Body of pancreas (tissue), 4 donors: Measurements from ENCODE around the gene ABCA1. TPM values are rescaled to one million over a fixed set of nuclear protein-coding genes. Genes with fewer than 3 reads are reported as not detected.
A peak's percentile ranks its signal among the peaks of the same experiment; 100 is the strongest.

ENCODE experiments used
- ATAC-seq: fragments of 150-250 bp; one replicate; pipeline ENCODE4 v1.9.1; 2016
- DNase-seq, 4 donors: peaks; one replicate each; pipeline ENCODE4 v3.0.0-alpha.2; 2019
- H3K27ac ChIP-seq, 4 donors: fragments of 200-600 bp; sonication (generic); 1 replicate in 3 of 4; 2 replicates in 1 of 4; pipeline versions ENCODE4 v1.5.1 to v1.6.1; 2016 to 2019; ENCODE audit warnings: mild to moderate bottlenecking in 1 of 4, mixed read lengths in 1 of 4, moderate library complexity in 1 of 4
- H3K27me3 ChIP-seq, 2 donors: fragments of 200-600 bp; sonication (generic); one replicate each; pipeline ENCODE4 v1.6.0; 2016; ENCODE audit warnings: mild to moderate bottlenecking in 1 of 2
- H3K36me3 ChIP-seq, 2 donors: fragments of 200-600 bp; sonication (generic); replicated peaks in 1 of 2; 2 replicates each; pipeline ENCODE4 v1.5.1; 2016; ENCODE audit warnings: low read depth in 2 of 2; ENCODE audit not compliant: insufficient read depth in 1 of 2
- H3K4me1 ChIP-seq: fragments of 200-600 bp; sonication (generic); one replicate; pipeline ENCODE4 v1.6.0; 2016
- H3K4me3 ChIP-seq, 2 donors: fragments of 200-600 bp; sonication (generic); 1 replicate in 1 of 2; 2 replicates in 1 of 2; pipeline ENCODE4 v1.5.1; 2016 to 2019
- H3K9me3 ChIP-seq, 3 donors: fragments of 200-600 bp; sonication (generic); 1 replicate in 2 of 3; 2 replicates in 1 of 3; pipeline ENCODE4 v1.5.1; 2016
- POLR2A ChIP-seq, 3 donors: fragments of 450-650 bp; IDR thresholded peaks; one replicate each; pipeline ENCODE4 v1.6.1; 2016; ENCODE audit warnings: antibody characterized with exemption in 3 of 3, mild to moderate bottlenecking in 2 of 3
- WGBS, 2 donors: methylation state at CpG; one replicate each; pipeline ENCODE4 v1.1.5; 2017; 5-methylcytosine and 5-hydroxymethylcytosine counted together
- intact Hi-C: fragments of 100-400 bp; cut with DNase I; formaldehyde crosslinking; loops from one replicate; pipeline ENCODE4 v1.15.1; 2023
- total RNA-seq, 2 donors: library from RNA; depleted of rRNA; stranded (reverse); fragments of >200 nt; gene quantifications; one replicate each; pipeline ENCODE4 v1.1.0, GENCODE V29; 2016
- TF ChIP-seq, protein P1 (sequence below), 7 experiments: fragments of 450-650 bp in 4 of 7; fragments of 200-600 bp in 3 of 7; sonication (generic) in 3 of 7; IDR thresholded peaks; one replicate each; pipeline ENCODE4 v1.5.1; 2016 to 2019; ENCODE audit warnings: antibody characterized with exemption in 7 of 7

ABCA1 gene
- total RNA-seq, 2 donors from 2014 or later, result 18.1 to 18.9 TPM

DNA sequence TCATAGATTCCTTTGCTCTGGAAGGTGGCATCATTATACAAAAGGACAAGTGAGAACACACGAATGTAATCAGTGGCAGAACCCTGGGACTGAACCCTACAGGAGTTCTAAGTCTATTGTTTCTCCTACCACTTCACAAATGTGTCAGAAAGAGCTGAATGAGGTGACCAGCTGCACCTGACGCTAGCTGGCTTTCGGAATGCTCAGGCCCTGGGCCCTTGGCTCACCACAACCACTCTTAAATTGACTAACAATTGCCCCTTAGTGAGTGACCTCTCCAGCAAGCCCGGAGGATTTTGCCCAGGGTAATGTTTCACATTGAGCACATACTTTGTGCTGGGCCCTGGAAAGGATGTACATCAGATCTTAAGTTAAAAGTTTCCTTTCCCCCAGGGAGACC is 41.2 kb upstream of the ABCA1 start:
- H3K27me3 ChIP-seq, result no peaks in the 10 kb centered on the region
- no peak overlapping the region for H3K4me3 ChIP-seq
- 48 to 68% methylated on average over 4 of the region's 4 CpGs for WGBS, 2 donors
- H3K27ac ChIP-seq, result peak overlapping the region in 3 of 4 donors; percentile 77 to 90 (median 88)
- ATAC-seq (no peak), DNase-seq (no peak)
- intact Hi-C loops, result loop anchor here (5.0 kb wide), 1 partner anchor 37 kb away; no protein-coding TSS in a partner anchor
- H3K36me3 ChIP-seq, result no peaks in the 10 kb centered on the region
- H3K9me3 ChIP-seq, result no peaks in the 10 kb centered on the region
- TF ChIP-seq POLR2A (IDR thresholded peaks at IDR 0.05), result no peak
- TF ChIP-seq, protein P1, sequence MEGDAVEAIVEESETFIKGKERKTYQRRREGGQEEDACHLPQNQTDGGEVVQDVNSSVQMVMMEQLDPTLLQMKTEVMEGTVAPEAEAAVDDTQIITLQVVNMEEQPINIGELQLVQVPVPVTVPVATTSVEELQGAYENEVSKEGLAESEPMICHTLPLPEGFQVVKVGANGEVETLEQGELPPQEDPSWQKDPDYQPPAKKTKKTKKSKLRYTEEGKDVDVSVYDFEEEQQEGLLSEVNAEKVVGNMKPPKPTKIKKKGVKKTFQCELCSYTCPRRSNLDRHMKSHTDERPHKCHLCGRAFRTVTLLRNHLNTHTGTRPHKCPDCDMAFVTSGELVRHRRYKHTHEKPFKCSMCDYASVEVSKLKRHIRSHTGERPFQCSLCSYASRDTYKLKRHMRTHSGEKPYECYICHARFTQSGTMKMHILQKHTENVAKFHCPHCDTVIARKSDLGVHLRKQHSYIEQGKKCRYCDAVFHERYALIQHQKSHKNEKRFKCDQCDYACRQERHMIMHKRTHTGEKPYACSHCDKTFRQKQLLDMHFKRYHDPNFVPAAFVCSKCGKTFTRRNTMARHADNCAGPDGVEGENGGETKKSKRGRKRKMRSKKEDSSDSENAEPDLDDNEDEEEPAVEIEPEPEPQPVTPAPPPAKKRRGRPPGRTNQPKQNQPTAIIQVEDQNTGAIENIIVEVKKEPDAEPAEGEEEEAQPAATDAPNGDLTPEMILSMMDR (IDR thresholded peaks at IDR 0.05), result no peak
- H3K4me1 ChIP-seq, result peaks cover 13% of the 10 kb centered on the region

DNA sequence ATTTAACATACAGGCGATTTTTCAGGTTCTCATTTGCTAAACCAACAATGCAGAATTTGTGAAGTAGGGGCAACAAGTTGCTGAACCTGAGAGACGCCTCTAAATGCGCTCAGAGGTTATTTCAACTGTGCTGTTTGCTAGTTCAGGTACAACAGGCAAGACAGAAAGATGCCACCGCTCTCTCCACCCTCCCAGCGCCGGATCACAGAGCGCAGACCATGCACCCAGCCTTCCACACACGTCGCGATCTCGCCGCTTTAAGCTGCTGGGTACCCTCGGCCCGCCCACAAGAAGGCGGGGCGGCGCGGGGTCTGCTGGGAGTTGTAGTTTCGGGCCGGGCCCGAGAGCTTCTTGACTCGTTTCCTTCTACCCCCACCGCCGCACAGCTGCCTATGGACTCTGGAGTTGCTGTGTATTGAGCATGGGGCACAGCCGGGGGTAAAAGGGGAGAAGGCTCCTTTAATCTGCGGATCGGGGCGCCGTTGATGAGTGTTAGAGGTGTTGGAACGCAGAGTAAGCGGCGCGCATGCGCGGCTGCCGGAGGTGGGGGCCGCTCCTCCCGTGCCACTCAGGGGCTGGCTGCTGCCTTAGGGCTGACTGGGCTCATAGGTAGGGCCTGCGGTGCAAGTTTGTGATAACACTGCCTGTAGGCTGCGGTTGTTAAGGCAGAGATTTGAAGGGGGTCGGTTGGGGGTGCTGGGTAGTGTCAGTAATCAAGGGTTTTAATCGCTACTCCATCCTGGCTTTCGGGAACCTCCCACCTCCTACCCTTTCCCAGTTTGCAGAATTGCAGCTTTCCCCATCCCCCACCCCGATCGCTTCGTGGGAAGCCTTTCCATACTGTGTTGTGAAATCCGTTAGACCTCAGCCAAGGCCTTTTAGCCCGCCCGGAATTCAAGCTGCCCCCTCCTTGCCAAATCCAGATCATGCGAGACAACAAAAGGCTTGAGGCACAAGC is 40.3 kb upstream of the ABCA1 start:
- no peaks in the 10 kb centered on the region for H3K27me3 ChIP-seq
- H3K9me3 ChIP-seq, result no peaks in the 10 kb centered on the region
- H3K4me3 ChIP-seq, result peak overlapping the region; percentile 45 to 80
- H3K4me1 ChIP-seq, result peaks cover 13% of the 10 kb centered on the region
- peak overlapping the region; percentile 77 to 90 (median 84) for H3K27ac ChIP-seq
- H3K36me3 ChIP-seq, result no peaks in the 10 kb centered on the region
- ATAC-seq, result peak; percentile 92
- TF ChIP-seq POLR2A (IDR thresholded peaks at IDR 0.05), result peak in 2 of 3 donors; percentile 19 to 51
- TF ChIP-seq, protein P1 (IDR thresholded peaks at IDR 0.05), result no peak
- DNase-seq, result peak; percentile 88 to 91 (median 88)
- WGBS, 2 donors, result 1 to 3% methylated on average over 18 to 49 of the region's 50 CpGs
- intact Hi-C loops, result loop anchor here (5.0 kb wide), 1 partner anchor 36 kb away; no protein-coding TSS in a partner anchor

DNA sequence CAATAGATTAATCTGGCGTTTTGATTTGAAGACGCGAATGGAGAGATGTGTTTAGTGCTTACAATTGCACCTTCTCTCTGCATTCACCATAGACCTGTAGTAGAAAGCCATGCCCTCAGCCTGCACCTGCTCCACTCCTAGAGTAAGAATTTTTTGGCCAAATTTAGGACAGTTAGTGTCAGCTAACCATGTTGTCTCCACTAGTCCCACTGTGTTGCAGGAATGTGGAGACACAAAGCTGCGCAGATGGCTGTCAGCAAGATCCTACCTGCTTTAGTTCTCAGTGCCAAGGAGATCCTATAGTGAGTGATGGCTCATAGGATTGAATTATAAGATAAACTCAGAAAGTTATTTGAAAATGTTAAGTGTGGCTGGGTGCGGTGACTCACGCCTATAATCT is 35.1 kb upstream of the ABCA1 start:
- DNase-seq (no peak), ATAC-seq (no peak)
- intact Hi-C loops, result no loop called here
- Histone ChIP-seq H3K36me3 (no peaks in the 10 kb centered on the region), H3K4me1 (peaks cover 4% of the 10 kb centered on the region), H3K4me3 (no peak overlapping the region), H3K9me3 (no peaks in the 10 kb centered on the region), H3K27ac (no peak overlapping the region), H3K27me3 (no peaks in the 10 kb centered on the region)
- 86 to 87% methylated on average over 6 of the region's 6 CpGs for WGBS, 2 donors
- no peak for TF ChIP-seq POLR2A (IDR thresholded peaks at IDR 0.05)
- TF ChIP-seq, protein P1 (IDR thresholded peaks at IDR 0.05), result no peak

DNA sequence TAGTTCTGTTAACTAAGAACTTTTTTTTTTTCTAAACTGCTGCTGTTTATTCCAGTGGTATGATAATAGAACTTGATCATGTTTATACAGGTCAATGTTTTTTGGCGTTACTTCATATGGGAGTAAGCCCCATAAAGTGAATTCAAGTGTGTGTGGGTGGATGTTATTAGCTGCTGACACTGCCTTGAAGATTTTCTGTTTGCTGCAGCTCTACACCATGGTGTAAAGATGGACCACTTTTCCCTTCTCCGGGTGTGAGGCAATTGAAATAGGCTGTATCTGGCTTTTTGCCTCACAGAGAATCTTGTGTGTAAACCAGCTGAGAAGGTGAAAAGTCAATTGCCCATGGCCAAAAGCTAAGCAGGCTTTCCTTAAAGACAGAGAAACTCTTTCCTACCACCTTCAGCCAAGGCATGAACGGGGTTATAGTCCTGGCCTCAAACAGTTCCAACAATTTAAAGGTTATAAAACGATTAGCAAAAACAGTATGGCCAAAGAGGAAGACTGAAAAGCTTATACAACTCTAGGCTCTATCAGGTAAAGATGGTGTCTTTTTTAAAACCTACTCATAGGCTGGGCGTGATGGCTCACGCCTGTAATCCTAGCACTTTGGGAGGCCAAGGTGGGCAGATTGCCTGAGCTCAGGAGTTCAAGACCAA is 33.9 kb upstream of the ABCA1 start:
- Histone ChIP-seq H3K9me3 (no peaks in the 10 kb centered on the region), H3K4me1 (no peaks in the 10 kb centered on the region), H3K4me3 (no peak overlapping the region), H3K36me3 (no peaks in the 10 kb centered on the region), H3K27me3 (no peaks in the 10 kb centered on the region), H3K27ac (no peak overlapping the region)
- TF ChIP-seq POLR2A (IDR thresholded peaks at IDR 0.05), result no peak
- TF ChIP-seq, protein P1 (IDR thresholded peaks at IDR 0.05), result no peak
- ATAC-seq, result no peak
- intact Hi-C loops, result no loop called here
- no peak for DNase-seq
- 76 to 80% methylated on average over 6 of the region's 6 CpGs for WGBS, 2 donors
